Superior temporal gyrus (tissue), 1 donor: Measurements from ENCODE around the gene CRIP3.

Experiments
- DNase-seq: peaks from one replicate; pipeline ENCODE4 v3.0.0-alpha.2; 2016; ENCODE audit errors: extremely low spot score

CRIP3 gene

DNA sequence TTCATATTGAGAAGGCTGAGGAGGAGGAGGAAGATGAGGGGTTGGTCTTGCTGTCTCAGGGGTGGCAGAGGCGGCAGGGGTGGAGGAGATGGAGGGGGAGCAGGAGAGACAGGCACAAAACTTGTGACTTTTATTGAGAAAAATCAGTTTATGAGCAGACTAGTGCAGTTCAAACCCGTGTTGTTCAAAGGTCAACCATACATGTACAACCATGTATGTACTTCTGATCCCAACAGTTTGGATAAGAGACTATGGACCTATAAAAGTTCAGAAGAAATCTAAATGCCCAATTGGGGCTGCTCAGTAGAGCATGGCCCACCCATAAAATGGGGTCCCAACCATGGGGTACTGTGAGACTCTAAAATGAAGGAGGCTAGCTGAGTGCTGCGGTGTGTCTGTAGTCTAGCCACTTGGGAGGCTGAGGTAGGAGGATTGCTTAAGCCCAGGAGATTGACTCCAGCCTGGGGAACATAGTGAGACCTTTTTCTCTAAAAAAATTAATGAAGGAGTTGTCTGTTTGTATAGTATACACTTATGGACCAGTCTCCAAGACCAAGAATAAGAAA lies 18.2 kb downstream of the CRIP3 start:
- DNase-seq: no peak

DNA sequence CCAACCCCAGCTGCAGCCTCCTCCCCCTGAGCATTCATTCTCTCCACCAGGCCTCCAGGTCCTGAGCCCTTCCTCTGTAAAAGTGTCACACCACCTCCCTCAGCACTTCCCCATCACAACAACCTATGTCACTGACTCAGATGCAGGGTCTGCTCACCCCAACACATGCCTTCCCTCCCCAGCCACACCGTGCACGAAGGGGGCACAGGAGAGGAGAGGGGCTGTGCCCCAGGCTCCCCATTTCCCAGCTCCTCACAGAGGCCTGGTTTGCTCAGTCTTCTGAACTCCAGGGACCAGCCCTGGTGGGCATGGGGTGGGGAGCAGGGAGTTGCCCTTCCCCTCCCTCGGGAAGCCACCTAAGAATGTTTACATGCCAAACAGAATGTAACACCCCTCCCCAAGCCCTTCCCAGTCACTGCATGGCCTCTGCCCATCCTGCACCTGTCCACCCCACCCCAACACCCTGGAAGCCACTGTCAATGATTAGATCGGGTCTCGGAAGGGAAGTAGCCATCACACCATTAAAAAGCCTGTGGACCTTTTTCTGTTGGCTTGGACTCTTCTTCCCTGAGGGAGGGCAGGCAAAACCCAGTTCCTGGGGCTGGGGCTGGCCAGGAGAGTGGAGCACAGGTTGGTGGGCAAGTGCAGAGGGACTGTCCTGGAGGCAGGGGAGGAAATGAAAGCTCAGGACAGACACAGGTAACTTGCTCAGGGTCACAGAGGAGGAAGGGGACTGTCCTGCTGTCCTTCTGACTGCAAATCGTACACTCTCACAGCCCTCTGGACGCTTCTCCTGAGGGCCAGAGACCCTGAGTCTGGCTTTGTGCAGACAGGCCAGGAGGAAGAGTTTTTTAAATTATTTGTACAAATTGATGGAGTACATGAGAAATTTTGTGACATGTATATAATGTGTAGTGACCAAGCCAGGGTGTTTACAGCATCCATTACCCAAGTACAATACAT lies 20.6 kb downstream of the CRIP3 start:
- DNase-seq: no peak

DNA sequence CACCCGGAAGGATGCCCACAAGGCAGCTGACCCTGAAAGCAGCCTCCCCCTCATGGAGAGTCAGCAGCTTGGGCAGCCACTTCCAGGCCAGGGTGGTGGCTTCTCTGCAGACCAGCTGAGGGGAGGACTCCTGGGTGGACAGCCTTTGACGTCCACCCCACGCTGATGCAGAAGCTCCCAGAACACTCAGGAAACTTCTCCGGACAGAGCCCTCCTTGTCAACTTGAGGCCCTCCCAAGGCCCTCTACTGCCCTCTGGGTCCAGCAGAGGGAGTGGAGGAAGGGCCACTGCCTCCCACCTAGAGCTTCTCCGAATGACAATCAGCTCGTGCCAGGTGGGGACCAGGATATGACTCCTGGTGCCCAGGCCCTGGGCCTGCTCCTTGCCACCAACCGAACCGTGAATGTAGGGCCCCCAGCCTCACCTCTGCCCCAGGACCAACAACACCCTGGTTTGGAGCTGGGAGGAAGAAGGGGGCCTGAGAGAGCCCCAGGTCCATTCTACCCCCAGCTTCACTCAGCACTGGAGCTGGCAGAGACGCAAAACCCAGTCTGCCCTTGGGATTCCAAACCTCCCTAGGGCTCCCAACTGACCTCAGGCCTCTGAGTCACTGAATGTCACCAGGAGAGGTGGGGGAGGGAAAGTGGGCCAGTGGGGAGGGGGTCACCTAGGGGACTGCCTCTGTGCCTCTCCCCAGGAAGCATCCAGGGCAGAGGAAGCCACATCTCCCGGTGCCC lies 21.5 kb downstream of the CRIP3 start:
- no peak for DNase-seq

DNA sequence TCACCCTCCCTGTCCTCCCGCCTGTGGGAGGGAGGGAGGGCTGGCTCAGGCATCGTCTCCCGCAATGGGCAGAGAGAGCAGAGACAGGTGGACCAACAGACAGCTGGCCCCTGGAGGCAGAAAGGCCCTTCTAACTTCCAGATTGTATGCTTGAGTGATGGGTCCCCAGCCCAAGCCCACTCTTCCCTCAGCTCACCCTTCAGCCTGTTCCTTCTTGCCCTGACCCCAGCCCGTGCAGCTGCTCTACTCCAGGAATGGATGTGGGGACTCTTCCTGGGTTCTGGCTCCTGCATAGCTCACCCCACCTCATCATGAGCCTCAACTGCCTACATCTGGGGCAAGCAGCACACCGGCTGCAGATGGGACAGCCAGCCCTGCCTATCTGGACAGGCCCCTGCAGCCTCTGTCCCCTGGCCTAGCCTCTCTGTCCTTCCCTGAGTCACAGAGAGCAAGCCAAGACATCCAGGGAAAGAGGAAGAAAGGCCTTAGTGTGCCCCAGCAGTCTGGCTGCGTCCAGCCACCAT lies 22.1 kb downstream of the CRIP3 start:
- DNase-seq: no peak

DNA sequence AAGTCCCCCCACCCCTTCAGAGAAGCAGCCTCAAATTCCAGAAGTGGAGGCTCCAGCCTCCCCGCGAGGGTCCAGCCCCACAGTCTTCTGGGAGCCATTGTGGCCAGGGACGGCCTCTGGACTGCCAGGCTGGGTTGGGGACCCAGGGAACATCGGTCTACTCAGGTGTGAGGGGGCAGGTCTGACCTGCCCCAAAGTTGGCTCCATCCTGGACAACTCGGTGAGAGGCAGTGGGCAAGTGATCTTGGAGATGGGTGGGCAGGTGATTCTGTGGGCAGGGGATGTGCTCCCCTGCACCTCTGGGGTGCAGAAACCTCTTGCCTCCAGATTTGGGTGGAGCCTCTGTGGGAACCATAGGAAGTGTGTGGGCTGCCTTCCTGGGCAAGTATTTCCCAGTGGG lies 22.8 kb downstream of the CRIP3 start:
- no peak for DNase-seq

DNA sequence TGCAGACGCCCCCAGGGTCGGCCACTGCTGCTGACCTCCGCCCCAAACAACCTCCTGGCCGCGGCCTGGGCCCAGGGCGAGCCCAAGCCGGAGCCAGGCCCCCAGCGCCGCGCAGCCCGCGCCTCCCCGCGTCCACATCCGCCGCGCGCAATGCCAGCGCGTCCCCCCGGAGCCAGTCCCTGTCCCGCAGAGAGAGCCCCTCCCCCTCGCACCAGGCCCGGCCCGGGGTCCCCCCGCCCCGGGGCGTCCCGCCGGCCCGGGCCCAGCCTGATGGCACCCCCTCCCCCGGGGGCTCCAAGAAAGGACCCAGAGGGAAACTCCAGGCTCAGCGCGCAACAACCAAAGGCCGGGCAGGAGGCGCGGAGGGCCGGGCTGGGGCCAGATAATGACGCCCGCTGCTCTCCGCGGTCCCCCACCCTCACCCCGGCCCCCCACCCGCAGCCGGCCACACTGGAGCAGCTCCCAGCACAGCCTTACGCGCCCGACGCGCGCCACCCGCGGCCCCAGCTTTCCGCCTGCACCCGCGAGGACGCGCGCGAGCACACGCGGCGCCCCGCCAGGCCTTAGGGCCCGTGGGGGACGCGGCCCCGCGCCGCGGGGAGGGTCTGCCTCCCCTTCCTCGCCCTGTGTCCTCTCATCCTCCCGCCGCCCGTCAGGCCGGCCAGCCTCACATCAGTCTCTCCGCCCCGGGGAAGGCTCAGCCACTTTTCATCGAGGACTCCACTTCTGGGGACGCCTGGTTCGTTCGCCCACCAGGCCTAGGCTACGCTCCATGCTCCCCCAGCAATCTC lies 23.4 kb downstream of the CRIP3 start:
- no peak for DNase-seq

DNA sequence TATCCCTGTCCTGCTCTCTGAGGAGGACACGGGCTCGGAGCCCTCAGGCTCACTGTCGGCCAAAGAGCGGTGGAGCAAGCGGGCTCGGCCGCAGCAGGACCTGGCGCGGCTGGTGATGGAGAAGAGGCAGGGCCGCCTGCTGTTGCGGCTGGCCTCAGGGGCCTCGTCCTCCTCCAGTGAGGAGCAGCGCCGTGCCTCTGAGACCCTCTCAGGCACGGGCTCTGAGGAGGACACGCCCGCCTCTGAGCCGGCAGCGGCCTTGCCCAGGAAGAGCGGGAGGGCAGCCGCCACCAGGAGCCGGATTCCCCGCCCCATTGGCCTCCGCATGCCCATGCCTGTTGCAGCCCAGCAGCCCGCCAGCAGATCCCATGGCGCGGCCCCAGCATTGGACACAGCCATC lies 24.7 kb downstream of the CRIP3 start:
- DNase-seq: no peak

DNA sequence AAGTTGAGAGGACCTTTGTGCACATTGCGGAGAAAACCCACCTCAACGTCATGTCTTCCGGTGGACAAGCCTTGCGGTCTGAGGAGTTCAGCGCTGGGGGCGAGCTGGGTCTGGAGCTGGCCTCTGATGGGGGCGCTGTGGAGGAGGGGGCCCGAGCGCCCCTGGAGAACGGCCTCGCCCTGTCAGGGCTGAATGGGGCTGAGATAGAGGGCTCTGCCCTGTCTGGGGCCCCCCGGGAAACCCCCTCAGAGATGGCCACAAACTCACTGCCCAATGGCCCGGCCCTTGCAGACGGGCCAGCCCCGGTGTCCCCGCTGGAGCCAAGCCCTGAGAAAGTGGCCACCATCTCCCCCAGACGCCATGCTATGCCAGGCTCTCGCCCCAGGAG lies 25.1 kb downstream of the CRIP3 start:
- DNase-seq: no peak

DNA sequence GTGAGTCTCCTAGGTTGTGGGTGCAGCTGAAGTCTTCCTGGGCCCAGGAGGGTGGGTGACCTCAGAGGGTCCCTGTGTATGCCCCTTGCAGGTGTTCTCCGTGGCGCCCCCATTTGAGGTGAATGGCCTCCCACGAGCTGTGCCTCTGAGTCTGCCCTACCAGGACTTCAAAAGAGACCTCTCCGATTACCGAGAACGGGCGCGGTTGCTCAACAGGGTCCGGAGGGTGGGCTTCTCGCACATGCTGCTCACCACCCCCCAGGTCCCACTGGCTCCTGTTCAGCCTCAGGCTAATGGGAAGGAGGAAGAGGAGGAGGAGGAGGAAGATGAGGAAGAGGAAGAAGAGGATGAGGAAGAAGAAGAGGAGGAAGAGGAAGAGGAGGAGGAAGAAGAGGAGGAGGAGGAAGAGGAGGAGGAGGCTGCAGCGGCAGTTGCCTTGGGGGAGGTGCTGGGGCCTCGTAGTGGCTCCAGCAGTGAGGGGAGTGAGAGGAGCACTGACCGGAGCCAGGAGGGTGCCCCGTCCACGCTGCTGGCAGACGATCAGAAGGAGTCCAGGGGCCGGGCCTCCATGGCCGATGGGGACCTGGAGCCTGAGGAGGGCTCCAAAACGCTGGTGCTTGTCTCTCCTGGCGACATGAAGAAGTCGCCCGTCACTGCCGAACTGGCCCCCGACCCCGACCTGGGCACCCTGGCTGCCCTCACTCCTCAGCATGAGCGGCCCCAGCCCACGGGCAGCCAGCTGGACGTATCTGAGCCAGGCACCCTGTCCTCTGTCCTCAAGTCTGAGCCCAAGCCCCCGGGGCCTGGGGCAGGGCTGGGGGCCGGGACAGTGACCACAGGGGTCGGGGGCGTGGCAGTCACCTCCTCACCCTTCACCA lies 25.8 kb downstream of the CRIP3 start:
- no peak for DNase-seq

DNA sequence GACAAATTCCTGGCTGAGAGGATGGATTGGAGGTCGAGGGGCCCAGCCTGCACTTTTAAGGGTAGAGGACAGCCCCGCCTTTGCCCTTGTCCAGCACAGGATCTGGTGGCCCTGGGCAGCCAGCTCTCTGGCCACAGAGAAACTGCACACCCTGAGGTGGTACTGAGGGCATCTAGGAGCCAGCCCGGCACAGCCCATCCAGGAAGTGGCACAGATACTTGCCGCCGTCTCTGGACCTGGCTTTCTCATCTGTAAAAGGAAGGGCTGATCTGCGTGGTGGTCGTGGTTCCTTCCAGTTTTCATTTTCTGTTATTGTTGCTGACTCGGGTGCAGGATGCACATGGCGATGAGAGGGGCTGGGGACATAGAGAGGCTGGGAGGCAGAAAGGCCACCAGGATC lies 26.6 kb downstream of the CRIP3 start:
- DNase-seq: no peak

DNA sequence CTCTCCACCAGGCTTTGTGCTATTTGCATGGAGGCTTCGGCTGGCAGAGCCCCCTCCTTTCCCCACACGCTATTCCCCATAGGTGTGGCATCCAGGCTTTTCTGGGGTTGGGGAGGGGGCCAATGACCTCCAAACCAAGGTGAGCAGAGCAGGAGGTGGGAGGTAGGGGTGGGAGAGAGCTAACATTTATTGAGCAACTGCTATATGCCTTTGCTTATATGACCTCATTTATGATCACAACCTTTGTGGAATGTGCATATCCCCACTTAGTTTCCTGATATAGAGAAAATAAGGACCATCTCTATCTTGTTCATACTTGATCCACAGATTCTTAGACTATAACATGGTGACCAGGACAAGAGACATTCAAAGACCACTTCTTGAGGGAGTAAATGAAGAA lies 28.4 kb downstream of the CRIP3 start:
- DNase-seq: no peak

DNA sequence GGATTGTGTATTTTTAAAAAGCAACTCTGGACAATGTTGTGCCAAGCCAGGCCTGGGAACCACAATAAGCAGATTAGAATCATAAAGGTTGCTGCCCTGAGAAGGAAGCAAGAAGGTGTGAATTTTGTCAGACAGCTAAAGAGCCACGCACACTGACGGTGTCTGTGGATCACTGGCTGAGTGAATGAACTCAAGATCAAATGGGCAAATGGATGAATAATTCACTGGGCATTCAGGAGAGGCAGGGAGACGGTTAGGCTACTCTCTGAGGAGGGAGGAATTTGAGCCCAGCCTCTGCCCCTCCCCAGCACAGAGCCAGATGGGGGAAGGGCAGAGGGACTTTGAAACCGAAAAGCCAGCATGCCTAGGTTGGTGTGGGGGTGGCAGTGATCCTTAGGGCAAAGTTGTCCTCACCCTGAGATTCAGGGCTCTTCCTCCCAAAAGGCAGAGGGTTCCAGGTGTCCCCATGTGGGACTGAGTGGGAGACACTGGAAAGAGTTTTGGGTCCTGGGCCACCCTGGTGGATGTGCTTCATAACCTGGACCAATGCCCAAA lies 30.0 kb downstream of the CRIP3 start:
- no peak for DNase-seq

DNA sequence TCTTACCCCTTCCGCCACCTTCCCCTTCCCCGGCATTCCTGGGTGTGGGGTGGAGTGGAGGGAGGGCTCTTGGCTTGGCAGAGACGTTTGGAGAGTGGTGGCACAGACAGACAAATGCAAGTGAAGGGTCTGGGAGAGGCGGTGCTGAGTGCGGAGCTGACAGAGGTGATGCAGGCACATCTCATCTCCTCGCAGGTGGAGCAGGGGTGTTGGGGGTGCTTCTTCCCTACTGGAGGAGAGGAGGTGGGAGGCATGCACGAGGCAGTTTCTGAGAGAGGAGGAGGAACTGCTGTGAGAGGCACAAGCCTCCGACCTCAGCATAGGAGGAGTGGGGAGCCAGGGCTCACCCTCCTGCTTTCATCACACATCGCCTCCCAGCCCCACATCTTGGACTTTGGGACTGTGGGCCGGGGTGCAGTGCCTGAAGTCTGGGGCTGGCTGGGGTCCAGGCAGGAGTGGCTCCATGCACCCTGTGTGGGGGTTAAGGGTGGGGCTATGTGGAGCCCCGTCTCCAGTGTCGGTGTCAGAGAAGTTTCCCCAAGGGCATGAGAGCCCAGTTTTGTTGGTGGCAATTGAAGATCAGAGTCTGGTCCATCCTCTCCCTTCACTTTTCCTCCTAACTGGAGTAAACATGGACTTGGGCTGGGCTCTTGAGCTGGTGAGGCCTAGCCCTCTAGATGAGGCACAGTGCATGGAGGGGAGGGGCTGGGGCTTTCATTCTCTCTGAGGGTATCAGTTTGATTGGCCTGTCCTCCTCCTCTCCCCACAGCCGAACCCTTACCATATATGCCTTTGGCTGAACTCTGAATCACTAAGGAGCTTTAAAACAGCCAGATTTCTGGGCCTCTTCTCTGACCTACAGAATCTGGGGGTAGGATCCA lies 30.7 kb downstream of the CRIP3 start:
- no peak for DNase-seq

DNA sequence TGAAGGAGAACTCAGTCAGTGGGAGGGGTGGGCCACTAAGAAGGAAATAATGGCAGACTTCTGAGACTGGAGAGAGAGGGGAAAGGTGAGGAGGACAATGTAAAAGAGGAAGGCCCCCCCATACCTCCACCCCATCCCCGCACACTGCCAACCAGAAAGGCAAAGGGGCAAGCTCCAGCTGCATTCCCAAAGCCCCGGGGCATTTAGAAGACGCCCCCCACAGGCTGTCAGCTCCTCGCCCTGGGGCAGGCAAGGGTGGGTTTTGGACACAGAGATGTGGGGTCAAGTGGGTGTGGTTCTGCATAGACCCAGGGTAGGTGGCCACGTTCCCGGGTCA lies 31.4 kb downstream of the CRIP3 start:
- no peak for DNase-seq

DNA sequence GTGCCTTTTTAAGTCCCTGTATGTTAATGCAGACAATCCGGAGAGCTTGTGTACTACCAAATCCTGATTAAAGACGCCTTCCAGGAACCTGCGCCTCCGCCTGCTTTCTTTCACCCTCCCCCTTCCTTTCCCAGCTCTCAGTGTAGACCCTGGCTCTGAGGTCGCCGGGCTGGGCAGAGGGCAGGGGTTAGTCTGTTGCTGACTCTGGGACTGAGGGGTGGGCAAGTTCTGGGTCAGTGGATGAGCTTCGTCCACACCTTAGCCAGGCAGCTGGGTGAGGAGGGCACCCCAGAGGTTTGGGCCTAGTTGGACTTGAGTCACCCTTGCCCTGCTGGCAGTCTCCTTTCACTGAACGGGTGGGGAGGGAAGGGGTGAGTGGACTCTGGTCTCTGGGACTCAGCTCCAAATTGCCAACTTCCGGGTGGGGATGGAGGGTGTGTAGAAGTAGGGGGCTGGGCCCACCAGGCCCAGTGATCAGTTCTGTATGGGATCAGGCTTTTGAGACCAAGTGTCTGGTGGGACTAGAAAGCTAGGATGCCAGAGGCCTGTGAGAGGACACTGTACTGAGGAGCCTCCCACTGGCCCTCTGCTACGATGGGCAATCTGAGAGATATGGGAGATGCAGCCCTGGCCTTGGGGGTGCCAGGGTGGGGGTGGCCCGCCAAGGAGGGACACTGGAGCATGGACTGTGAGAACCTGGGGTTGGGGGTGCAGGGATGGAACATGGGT lies 31.9 kb downstream of the CRIP3 start:
- no peak for DNase-seq

DNA sequence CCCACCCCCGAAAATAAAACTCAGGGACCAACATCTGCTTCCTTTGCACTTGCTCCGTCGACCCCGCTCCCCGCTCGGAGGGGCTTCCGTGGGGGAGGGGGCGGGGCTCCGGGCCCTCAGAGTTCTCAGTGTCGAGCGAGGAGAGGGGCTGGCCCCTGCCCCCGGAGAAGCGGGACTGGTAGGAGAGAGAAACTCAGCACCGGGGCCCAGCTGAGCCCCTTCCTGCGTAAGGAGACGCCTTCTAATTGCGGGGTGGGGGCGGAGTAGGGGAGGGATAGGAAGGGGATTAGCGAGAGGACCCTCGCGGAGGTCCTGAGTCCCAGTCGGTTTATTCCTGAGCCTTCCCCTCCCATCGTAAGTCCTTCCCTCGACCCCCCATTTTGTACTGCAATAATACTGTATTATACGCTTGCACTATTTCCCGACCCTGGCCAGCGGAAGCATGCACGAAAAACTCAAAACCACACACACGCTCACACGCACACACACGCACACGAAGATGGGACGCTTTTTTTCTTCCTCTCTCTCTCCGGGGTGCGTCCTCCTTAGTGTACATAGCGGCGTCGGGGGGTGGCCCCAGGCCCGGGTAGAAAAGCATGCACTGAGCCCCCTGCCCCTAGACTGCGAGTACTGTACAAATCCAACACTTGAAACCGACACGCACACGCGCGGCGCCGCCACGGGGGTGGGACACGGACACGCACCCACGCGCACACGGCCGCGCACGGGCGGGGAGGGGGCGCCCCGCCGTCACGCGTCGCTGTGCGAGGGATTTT lies 32.6 kb downstream of the CRIP3 start:
- DNase-seq: no peak

DNA sequence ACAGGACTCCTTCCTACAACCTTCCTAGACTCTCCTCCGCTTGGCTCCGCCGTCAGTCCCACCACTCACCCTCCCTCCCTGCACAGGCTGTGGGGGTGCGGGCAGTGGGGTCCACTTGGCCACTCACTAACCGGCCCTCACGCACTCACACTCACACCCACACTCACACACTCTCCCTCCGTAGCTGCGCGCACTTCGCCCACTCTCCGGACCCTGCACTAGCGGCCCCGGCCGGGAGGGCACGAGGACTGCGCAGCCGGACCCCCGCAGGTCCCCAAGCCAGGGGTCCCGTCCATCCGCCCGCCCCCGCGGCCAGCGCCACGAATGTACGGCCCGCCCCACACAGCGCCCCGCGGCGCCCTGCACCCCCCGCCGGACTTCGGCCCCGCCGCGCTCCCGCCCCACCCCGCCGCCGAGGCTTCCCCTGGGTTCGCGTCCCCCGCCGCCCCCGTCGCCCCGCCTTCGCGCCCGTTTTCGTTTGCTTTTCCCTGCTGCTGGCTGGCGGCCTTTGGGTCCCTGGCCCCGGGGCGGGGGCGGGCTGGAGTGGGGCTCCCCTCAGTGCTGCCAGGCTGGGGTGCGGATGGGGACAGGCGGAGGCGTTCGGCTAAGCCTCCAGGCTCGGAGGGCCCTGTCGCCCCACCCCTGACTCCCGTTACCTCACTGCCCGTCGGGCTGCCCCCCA lies 33.6 kb downstream of the CRIP3 start:
- DNase-seq: no peak
